Skeletal muscle tissue (tissue), 4 donors: Measurements from ENCODE around the gene PPP1CB. TPM values are rescaled to one million over a fixed set of nuclear protein-coding genes. Genes with fewer than 3 reads are reported as not detected.
"Not testable (repeated sequence)": the region's sequence is repeated elsewhere in the genome, so short reads cannot be mapped to it uniquely, and the experiment has no call there.

Experiments
- H3K27ac ChIP-seq: one replicate; pipeline ENCODE4 v1.7.0; 2013; ENCODE audit warnings: mild to moderate bottlenecking, low read depth, low read length, inconsistent platforms
- H3K27me3 ChIP-seq, 3 donors: one replicate each; pipeline ENCODE4 v1.7.0; 2013; ENCODE audit warnings: low read length in 3 of 3; ENCODE audit not compliant: control insufficient read depth in 3 of 3, insufficient read depth in 3 of 3
- H3K36me3 ChIP-seq, 3 donors: one replicate each; pipeline ENCODE4 v1.7.0; 2013; ENCODE audit warnings: low read length in 3 of 3; ENCODE audit not compliant: control insufficient read depth in 3 of 3, insufficient read depth in 3 of 3
- H3K4me1 ChIP-seq, 3 donors: one replicate each; pipeline ENCODE4 v1.7.0; 2013; ENCODE audit warnings: low read length in 3 of 3, mild to moderate bottlenecking in 3 of 3; ENCODE audit not compliant: control insufficient read depth in 3 of 3, insufficient read depth in 3 of 3
- H3K4me3 ChIP-seq, 3 donors: one replicate each; pipeline ENCODE4 v1.7.0; 2013; ENCODE audit warnings: low read length in 3 of 3
- H3K9ac ChIP-seq, 3 donors: one replicate each; pipeline ENCODE4 v1.7.0; 2013; ENCODE audit warnings: low read length in 3 of 3, mild to moderate bottlenecking in 3 of 3, moderate library complexity in 2 of 3, low read depth in 1 of 3
- H3K9me3 ChIP-seq, 3 donors: one replicate each; pipeline ENCODE4 v1.7.0; 2013; ENCODE audit warnings: low read length in 3 of 3; ENCODE audit not compliant: control insufficient read depth in 3 of 3
- total RNA-seq: library from RNA; depleted of rRNA; stranded (reverse); fragments of >200 nt; gene quantifications from one replicate; pipeline ENCODE4 v1.2.3, GENCODE V29; 2014
- donor health status: Osteomylitis.

PPP1CB gene
- total RNA-seq, 1 donor from 2014 or later: 156 TPM

- peak overlapping the region; percentile 39 to 55 (median 40) for H3K4me3 ChIP-seq
Measured at GRCh38 chr2:28736034-28736433, 15.6 kb upstream of the PPP1CB start.

GRCh38 chr2:28737655-28738054, 14.0 kb upstream of the PPP1CB start:
- H3K27ac ChIP-seq: no peak overlapping the region
- H3K9me3 ChIP-seq: peaks cover 0 to 5% (median 5%) of the 10 kb centered on the region in 3 donors
- no peak overlapping the region for H3K4me3 ChIP-seq
- H3K36me3 ChIP-seq: no peaks in the 10 kb centered on the region
- H3K27me3 ChIP-seq: no peaks in the 10 kb centered on the region
- H3K9ac ChIP-seq: no peak overlapping the region
- H3K4me1 ChIP-seq: peaks cover 0 to 13% (median 5%) of the 10 kb centered on the region in 3 donors

More at GRCh38 chr2:28736034-28736433, 15.6 kb upstream of the PPP1CB start:
- Histone ChIP-seq H3K27me3 (no peaks in the 10 kb centered on the region), H3K27ac (peak overlapping the region; percentile 92), H3K4me1 (peaks cover 0 to 13% (median 7%) of the 10 kb centered on the region in 3 donors), H3K9ac (peak overlapping the region; percentile 44 to 71 (median 70)), H3K36me3 (no peaks in the 10 kb centered on the region), H3K9me3 (peaks cover 0 to 5% (median 5%) of the 10 kb centered on the region in 3 donors)

GRCh38 chr2:28742619-28743018, 9.0 kb upstream of the PPP1CB start:
- not testable (repeated sequence) for H3K36me3 ChIP-seq, H3K9ac ChIP-seq, H3K4me3 ChIP-seq, H3K27me3 ChIP-seq, H3K9me3 ChIP-seq, H3K27ac ChIP-seq
- peaks cover 7 to 15% (median 14%) of the 10 kb centered on the region in 3 donors for H3K4me1 ChIP-seq

GRCh38 chr2:28745225-28745624, 6.4 kb upstream of the PPP1CB start:
- no peaks in the 10 kb centered on the region for H3K27me3 ChIP-seq
- H3K9me3 ChIP-seq: no peaks in the 10 kb centered on the region
- H3K9ac ChIP-seq: no peak overlapping the region
- peaks cover 9 to 21% (median 18%) of the 10 kb centered on the region in 3 donors for H3K4me1 ChIP-seq
- H3K36me3 ChIP-seq: no peaks in the 10 kb centered on the region
- H3K27ac ChIP-seq: no peak overlapping the region
- no peak overlapping the region for H3K4me3 ChIP-seq

- H3K27ac ChIP-seq: no peak overlapping the region
- peaks cover 14 to 27% (median 24%) of the 10 kb centered on the region in 3 donors for H3K4me1 ChIP-seq
- H3K9ac ChIP-seq: no peak overlapping the region
- no peak overlapping the region for H3K4me3 ChIP-seq
- no peaks in the 10 kb centered on the region for H3K9me3 ChIP-seq
- H3K27me3 ChIP-seq: no peaks in the 10 kb centered on the region
- no peaks in the 10 kb centered on the region for H3K36me3 ChIP-seq
Measured at GRCh38 chr2:28745876-28746275, 5.8 kb upstream of the PPP1CB start.

- H3K27me3 ChIP-seq: no peaks in the 10 kb centered on the region
- no peak overlapping the region for H3K27ac ChIP-seq
- H3K9ac ChIP-seq: no peak overlapping the region
- no peaks in the 10 kb centered on the region for H3K9me3 ChIP-seq
- H3K4me1 ChIP-seq: peaks cover 14 to 28% (median 25%) of the 10 kb centered on the region in 3 donors
- H3K4me3 ChIP-seq: no peak overlapping the region
- no peaks in the 10 kb centered on the region for H3K36me3 ChIP-seq
Measured at GRCh38 chr2:28746429-28747111, 5.1 kb upstream of the PPP1CB start.

GRCh38 chr2:28747714-28748113, 3.9 kb upstream of the PPP1CB start:
- Histone ChIP-seq H3K9ac (no peak overlapping the region), H3K4me1 (peaks cover 14 to 32% (median 25%) of the 10 kb centered on the region in 3 donors), H3K27me3 (no peaks in the 10 kb centered on the region), H3K27ac (no peak overlapping the region), H3K36me3 (no peaks in the 10 kb centered on the region), H3K4me3 (no peak overlapping the region), H3K9me3 (no peaks in the 10 kb centered on the region)

GRCh38 chr2:28748176-28748575, 3.5 kb upstream of the PPP1CB start:
- peaks cover 14 to 32% (median 25%) of the 10 kb centered on the region in 3 donors for H3K4me1 ChIP-seq
- no peak overlapping the region for H3K27ac ChIP-seq

GRCh38 chr2:28748941-28749340, 2.7 kb upstream of the PPP1CB start:
- Histone ChIP-seq H3K27me3 (no peaks in the 10 kb centered on the region), H3K36me3 (no peaks in the 10 kb centered on the region), H3K4me3 (no peak overlapping the region), H3K9ac (no peak overlapping the region), H3K9me3 (no peaks in the 10 kb centered on the region), H3K4me1 (peaks cover 14 to 32% (median 25%) of the 10 kb centered on the region in 3 donors), H3K27ac (no peak overlapping the region)

More at GRCh38 chr2:28748176-28748575, 3.5 kb upstream of the PPP1CB start:
- Histone ChIP-seq H3K9me3 (no peaks in the 10 kb centered on the region), H3K4me3 (no peak overlapping the region), H3K27me3 (no peaks in the 10 kb centered on the region), H3K9ac (no peak overlapping the region), H3K36me3 (no peaks in the 10 kb centered on the region)

- no peaks in the 10 kb centered on the region for H3K27me3 ChIP-seq
- no peak overlapping the region for H3K4me3 ChIP-seq
- H3K4me1 ChIP-seq: peaks cover 16 to 32% (median 28%) of the 10 kb centered on the region in 3 donors
- no peak overlapping the region for H3K9ac ChIP-seq
- no peaks in the 10 kb centered on the region for H3K9me3 ChIP-seq
- no peaks in the 10 kb centered on the region for H3K36me3 ChIP-seq
- peak overlapping the region; percentile 99 for H3K27ac ChIP-seq
Measured at GRCh38 chr2:28749526-28749925, 2.1 kb upstream of the PPP1CB start.
